GM18519 (cell line): ENCODE data around the gene NEU3.
"Not testable (repeated sequence)": the region's sequence is repeated elsewhere in the genome, so short reads cannot be mapped to it uniquely, and the experiment has no call there.

Experiments
- ATAC-seq: cut with Tn5 transposase; IDR thresholded peaks from one replicate; pipeline ENCODE4 v1.9.1; 2021; ENCODE audit warnings: mild to moderate bottlenecking, moderate library complexity; ENCODE audit not compliant: unreplicated experiment, low FRiP score

NEU3 gene

DNA sequence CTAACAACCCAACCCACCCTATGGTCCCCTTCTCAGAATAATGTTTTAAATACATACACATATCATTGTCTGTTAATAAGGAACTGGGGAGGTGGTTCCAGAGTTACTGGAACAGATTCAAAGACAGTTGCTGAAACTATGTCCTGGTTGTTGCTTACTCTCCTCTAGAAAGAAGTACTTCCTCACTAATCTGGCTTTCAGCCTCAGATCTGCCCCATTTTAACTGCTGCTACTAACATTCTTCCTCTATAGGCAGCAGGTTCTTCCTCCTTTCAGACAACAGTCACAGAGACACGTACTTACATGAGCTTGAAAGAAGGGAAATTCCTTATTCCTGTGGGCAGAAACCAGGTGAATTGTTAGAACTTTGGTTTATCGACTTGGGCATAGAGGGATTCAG lies 8.1 kb upstream of the NEU3 start:
- no peak for ATAC-seq

DNA sequence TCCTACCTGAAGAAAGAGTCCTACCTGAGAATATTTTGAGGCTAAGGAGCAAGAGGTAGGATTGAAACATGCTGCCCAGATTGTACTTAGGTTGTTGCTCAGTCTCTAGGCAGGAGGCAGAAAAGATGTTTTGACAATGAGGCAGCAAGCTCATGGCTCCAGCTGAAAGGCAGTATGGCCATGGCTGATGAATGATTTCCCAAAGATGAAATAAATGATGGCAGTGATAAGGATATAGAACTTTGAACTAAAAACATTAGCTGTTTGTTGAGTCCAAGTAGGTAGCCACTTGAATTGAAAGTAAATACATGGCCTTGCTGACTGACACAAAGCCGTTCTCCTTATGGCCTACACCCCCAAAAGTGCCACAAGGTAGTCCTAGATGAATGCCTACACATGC lies 6.8 kb upstream of the NEU3 start:
- ATAC-seq: no peak

DNA sequence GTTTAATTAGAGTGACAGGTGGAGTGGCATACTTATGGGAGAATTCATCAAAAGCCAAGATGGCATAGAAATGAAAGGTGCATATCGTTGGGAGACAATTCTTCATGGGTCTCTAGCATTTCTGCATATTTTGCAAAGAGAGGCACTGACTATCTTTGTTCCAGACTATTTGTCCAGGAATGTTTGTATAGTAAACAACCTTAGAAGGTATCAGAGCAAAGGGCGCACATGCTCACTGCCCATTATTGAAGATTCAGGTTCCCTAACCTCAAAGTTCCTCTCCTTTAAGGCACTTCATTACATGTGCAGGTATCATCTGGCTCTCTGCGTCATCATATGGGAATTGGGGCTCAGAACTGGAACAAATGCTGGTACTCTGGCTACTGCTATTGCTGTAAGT lies 4.7 kb upstream of the NEU3 start:
- no peak for ATAC-seq

DNA sequence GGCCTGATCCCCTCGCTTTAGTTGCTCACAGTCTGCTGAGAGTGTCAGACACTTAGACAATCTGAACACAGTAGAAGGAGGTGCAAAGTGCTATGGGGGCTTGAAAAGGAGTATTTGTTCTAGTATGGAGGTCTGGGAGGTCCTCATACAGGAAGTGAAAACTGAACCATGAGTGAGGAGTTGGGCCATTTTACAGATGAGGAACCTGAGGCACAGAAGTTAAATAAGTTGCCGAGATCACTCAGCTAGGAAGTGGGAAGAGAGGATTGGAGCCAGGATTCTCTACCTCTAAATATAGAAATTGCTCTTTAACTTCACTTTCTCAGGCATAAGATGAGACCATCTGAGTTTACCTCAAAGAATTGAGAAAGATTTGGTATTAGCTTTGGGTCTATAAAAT lies 4.0 kb upstream of the NEU3 start:
- no peak for ATAC-seq

DNA sequence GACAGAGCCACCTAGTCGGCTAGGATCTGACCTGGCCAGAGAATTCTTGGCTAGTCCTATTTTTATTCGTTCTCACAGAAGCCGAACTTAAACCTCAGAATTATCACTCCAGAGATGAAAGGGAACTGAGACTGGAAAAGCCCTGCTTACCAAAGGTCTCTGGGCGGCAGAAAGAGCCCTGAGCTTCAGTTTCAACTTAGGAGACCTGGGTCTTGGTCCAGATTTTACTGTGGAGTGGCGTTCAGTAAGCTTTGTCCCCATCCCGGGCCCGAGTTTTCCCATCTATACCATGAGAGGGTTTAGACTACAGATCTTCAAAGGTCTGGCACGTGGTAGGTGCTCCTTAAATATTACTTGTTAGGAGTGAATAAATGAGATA lies 516 bp downstream of the NEU3 start:
- ATAC-seq: no peak

DNA sequence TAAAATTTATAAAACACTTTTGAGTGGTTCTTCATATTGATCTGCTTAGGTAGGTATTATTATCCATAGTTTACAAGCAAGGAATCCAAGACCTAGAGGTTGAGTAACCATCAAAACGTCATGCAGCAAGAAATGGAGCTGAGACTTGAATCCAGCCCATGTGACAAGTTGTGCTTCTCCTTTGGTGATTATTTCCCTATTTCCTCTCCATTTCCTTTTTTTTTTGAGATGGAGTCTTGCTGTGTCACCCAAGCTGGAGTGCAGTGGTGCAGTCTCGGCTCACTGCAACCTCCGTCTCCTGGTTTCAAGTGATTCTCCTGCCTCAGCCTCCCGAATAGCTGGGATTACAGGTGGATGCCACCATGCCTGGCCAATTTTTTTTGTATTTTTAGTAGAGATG lies 1.4 kb downstream of the NEU3 start:
- not testable (repeated sequence) for ATAC-seq

DNA sequence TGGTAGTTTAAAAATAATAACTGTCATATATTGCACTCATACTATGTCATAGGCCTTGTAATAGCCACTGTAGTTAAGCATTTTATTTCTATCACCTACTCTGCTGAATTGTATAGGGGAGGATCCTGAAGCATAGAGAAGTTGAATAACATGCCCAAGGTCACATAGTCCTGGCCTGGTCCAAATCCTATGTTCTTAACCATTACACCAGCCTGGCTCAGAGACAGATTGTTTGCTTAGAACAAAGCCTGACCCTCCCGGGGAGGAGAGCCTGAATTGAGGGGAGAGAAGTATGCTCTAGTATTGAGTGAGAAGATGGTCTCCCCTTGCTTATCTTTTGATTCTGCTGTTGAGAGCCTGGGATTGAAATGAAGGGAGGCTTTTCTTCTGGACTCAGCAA lies 2.2 kb downstream of the NEU3 start:
- no peak for ATAC-seq

DNA sequence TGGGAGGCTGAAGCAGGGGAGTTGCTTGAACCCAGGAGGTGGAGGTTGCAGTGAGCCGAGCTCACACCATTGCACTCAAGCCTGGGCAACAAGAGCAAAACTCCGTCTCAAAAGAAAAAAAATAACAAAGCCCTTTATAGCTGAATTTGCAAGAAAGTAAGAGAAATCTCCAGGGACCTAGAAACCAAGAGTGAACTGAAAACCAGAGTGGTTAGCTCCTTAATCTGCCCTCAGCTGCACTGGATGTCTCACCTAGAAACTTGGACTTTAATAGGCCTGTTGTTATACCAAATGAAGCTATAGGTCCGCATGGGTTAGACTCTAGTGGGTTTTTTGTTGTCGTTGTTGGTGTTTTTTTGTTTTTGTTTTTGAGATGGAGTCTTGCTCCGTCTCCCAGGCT lies 4.1 kb downstream of the NEU3 start:
- peak; percentile 48 for ATAC-seq

DNA sequence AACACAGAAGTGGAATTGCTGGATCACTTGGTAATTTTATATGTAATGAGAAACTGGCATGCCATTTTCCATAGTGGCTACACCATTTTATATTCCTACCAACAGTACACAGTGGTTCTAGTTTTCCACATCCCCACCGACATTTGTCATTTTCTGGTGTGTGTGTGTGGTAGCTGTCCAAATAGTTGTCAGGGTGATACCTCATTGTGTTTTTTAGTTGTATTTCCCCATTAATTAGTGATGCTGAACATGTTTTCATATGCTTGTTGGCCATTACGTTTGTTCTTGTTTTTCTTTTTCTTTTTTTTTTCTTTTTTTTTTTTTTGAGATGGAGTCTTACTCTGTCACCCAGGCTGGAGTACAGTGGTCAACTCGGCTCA lies 12.2 kb downstream of the NEU3 start:
- ATAC-seq: no peak

DNA sequence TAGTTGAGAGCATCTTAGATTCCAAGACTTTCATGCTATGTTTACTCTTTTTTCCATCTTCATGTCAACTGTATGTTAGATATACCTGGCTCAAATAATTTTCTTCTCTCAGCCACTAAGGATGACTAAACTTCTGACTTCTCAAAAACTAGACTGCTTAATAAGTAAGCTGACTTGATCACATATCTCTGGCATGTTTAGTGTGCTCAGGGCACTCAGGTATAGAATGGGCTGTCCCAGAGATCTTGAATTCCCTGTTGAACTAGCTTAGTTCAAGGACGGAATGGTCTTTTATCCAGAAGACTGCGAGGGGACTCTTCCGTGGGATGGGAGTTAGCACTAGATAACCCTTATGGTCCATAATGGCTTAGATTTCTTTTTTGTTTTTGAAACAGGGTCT lies 13.0 kb downstream of the NEU3 start:
- no peak for ATAC-seq

DNA sequence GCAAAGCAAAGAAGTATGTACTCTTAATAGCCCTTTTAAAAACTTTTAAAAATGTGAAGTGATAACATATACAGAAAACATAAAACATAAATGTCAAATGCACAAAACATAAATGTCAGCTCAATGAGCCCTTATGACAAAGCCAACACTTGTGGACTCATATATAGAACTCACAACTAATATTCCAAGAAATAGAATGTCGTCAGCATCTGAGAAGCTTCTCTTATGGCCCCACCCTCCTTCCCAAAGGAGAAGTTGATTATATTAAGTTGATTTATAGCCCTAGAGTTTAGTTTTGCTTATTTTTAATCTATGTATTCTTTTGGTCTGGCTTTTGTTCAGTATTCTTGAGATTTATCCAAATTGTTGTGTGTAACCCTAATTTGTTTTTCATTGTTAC lies 13.8 kb downstream of the NEU3 start:
- ATAC-seq: no peak

DNA sequence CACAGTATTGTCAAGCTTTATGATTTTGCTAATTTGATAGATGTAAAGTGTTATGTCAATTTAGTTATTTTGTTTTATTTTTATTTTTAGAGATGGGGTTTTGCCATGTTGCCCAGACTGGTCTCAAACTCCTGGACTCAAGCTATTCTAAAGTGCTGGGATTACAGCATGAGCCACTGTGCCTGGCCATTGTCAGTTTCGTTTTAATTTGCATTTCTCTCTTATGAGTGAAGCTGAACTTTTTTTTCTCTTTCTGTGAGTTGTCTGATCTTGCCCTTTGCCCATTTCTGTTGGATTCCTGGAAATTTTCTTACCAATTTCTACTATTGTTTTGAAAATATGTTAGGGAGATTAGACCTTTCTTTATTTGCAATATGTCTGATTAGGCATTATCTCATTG lies 15.5 kb downstream of the NEU3 start:
- ATAC-seq: no peak

DNA sequence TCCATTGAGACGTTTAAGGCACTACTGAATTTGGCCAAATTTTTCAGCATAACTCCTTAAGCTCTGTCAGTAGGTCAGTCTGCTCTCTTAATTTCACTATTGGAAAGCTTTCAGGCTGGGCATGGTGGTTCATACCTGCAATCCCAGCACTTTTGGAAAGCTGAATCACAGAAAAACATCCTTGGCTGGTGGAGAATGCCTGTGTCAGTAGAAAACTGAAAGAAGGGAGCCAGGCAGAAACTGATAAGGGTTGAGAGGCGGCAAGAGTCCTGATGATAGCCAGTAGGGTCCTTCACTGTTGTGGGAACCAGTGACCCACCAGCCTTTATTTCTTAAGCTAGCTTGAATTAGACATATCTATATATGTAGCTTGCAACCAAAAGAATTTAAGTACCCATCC lies 22.6 kb downstream of the NEU3 start:
- ATAC-seq: no peak

DNA sequence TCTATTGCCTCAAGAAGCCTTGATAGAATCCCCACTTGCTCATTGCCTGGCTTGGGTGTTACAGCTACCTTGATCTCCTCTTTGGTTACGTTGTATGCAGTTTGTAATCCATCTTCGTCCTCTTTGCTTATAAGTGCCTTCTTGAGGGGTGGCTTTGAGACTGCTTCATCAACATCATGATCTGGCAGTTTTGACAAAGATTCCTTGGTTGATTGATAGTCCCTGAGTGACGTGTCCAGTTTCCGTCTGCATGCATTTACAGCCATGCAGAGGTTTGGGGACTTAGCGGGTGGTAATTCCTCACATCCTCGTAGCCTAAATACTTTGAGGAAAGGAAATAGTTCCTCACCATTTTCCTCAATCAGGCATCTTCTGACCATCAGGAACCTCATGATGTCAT lies 23.1 kb downstream of the NEU3 start:
- ATAC-seq: no peak

DNA sequence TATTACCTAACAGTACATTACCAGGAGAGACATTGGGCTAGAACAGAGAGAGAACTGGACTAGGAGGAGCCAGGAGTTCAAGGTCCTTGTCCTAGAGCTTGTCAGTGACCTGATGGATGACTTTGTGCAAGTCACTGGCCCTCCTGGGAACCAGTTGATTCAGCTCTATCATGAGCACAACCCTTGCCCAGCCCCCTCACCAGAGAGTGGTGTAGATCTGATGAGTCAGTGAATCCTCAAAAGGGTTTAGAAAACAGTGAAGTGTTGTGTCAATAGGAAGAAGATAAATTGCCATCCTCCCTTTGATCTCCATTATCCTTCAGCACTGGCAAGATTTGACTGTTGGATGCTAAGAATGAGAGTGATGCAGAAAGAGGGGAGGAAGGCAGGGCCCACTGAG lies 24.3 kb downstream of the NEU3 start:
- ATAC-seq: no peak

DNA sequence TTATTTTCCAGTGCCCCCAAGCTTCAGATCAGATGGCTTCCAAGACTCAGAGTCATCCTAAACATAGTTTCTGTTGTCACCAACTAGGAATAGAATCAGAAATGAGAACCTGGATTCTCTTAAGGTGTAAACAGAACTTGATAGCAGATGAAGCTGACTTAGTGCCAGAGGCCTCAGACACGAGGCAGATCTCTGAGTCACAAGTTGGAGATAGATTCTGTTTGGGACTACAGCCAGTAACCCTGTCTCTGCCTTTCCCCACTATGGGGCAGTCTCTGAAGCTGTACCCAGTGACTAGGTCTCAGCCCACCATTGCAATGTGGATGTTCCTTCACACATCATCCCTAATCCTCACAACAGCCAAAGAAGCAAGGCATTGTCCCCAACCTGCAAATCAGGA lies 25.4 kb downstream of the NEU3 start:
- no peak for ATAC-seq

DNA sequence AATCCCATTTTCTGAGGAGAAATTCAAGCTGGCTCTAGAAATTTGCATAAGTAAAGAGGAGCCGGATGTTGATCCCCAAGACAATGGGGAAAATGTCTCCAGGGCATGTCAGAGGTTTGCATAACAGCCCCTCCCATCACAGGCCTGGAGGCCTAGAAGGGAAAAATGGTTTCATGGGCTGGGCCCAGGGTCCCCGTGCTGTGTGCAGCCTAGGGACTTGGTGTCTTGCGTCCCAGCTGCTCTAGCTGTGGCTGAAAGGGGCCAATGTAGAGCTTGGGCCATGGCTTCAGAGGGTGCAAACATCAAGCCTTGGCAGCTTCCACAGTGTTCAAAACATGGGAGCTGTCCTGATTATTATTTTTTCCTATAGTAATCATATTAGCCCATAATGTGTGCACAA lies 30.5 kb downstream of the NEU3 start:
- ATAC-seq: not testable (repeated sequence)

DNA sequence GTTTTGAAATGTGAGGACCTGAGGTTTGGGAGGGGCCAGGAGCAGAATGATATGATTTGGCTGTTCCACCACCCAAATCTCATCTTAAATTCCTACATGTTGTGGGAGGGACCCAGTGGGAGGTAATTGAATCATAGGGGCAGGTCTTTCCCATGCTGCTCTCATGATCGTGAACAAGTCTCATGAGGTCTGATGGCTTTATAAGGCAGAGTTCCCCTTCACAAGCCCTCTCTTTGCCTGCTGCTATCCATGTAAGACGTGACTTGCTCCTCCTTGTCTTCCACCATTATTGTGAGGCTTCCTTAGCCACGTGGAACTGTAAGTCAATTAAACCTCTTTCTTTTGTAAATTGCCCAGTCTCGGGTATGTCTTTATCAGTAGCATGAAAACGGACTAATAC lies 31.6 kb downstream of the NEU3 start:
- not testable (repeated sequence) for ATAC-seq

DNA sequence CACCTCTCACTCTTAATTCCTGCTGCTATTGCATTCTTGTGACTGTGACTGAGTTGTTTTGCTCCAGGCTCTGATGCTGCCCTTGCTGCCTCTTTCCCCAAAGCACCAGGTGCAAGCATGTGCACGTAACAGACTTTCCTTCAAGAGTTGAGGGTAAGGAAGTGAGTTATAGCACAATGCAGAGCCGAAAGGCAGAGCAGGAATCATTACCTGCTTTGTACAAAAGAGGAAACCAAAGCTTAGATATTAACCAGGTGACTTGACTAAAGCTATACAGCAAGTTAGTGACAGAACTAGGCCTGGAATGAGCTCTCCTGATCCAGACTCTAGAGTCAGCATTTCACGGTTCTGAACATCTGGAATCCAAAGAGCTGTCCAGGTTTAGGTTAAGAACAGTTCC lies 33.6 kb downstream of the NEU3 start:
- ATAC-seq: no peak

DNA sequence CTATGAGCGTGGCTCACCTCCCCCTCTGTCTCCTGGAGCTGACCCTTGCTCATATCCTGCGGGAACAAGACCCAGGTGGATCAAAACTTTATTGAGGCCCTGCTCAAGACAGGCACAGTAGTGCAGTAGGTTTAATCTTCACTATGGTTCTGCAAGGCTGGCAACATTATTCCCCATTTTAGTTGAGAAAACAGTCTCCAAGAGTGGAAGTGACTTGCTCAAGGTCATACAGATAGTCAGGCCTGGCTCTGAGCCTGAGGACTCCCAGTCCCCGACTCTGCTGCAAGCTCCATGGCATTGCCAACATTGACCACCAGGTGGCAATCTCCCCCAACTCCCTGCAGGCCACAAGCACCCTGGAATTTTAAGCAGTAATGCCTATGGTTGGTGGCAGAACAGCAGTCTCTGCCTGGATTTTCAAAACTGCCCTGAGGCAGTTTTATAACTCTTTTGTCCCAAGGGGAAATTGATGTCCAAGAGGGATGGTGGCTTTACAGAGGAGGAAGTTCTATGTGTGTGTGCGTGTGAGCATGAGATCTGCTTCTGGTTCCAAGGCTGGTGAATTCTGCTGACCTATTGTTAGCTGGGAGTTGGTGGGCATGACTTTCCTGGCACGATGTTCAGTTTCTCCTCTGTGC lies 34.1 kb downstream of the NEU3 start:
- ATAC-seq: peak; percentile 56

DNA sequence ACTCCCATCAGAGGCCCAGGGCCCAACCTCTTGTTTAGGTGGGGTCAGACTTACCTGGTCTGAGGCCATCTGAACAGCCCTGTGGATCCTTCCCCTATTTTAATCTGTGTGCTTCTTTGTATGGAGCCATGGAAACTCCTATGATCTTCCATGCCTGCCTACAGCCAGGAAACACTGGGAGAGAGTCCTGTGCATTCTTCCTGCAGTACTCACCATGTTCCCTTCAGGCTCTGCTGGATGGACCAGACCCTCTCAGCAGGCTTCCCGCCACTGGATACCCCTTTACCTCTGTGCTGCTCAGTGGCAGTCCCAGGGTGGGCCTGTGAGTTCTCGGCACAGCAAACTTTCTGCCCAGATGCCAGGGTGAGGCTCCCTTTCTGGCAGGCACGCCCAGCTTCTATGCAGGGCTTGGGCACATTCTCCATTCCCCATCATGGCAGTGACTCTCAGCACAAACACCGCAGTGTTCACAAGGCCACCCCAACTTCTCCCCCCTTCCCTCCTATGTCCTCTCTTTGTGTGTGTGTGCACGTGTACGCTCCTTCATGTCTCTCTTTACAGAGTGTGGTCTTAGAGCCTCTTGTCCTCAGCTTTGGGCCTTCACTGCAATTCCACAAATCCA lies 34.8 kb downstream of the NEU3 start:
- ATAC-seq: no peak

DNA sequence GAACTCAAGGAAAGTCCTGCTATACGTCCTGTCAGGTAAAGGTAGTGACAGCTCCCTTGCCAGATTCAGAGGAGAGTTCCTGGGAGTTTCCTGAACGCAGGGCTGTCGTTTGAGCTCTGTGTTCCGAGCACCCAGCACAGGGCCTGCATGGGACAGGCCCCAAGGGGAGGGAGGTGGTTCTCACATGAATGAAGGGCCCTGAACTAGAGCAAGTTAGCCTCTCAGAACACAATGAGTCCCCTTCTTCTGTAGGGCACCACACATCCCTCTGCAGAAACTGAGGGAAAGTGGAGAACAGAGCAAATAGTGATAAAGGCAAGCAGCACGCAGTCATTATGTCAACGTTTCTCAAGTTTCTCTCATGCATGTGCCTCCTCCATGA lies 35.3 kb downstream of the NEU3 start:
- ATAC-seq: no peak

DNA sequence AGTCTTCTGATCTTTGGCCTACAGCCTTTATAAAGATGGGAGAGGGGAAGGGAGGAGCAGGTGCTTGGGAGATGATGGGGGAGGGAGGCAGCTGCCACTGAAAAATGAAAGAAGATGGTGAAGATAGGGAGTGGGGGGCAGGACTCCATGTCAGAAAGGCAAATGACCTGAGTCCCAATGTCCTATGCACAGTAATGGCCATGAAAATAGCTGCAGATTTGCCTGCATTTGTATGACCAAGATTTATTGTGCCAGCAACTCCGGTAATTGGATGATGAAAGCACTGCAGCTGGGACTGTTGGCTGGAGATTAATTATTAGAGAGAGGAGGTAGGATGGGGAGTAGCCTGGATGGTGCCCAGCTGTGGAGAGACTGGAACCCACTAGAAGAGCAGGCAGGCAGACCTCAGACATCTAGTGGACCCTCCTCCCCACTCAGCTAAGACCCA lies 36.1 kb downstream of the NEU3 start:
- no peak for ATAC-seq
